Measurements from ENCODE around the gene SLC25A21. TPM values are rescaled to one million over a fixed set of nuclear protein-coding genes. Genes with fewer than 3 reads are reported as not detected.

The SLC25A21 gene
- total and polyA plus RNA-seq, 2 experiments from 2014 or later = 10.6 to 12.1 TPM

- DNase-seq (ENCODE audit: low spot score) (peak; percentile 62), ATAC-seq (no peak)
- H3K4me3 Mint-ChIP-seq = peak overlapping the region; percentile 54; the same call in 1 of the 3 replicates
- TF ChIP-seq CREB1 (CRISPR knock-in tag; IDR thresholded peaks at IDR 0.05; ENCODE audit: low read depth) = no peak
- no peak for TF ChIP-seq ZNF114 (CRISPR knock-in tag; IDR thresholded peaks at IDR 0.05)
- TF ChIP-seq, protein P1, sequence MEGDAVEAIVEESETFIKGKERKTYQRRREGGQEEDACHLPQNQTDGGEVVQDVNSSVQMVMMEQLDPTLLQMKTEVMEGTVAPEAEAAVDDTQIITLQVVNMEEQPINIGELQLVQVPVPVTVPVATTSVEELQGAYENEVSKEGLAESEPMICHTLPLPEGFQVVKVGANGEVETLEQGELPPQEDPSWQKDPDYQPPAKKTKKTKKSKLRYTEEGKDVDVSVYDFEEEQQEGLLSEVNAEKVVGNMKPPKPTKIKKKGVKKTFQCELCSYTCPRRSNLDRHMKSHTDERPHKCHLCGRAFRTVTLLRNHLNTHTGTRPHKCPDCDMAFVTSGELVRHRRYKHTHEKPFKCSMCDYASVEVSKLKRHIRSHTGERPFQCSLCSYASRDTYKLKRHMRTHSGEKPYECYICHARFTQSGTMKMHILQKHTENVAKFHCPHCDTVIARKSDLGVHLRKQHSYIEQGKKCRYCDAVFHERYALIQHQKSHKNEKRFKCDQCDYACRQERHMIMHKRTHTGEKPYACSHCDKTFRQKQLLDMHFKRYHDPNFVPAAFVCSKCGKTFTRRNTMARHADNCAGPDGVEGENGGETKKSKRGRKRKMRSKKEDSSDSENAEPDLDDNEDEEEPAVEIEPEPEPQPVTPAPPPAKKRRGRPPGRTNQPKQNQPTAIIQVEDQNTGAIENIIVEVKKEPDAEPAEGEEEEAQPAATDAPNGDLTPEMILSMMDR (conservative IDR thresholded peaks at IDR 0.05; ENCODE audit: low read depth in 2 of 2) = no peak
- TF ChIP-seq, protein P2, sequence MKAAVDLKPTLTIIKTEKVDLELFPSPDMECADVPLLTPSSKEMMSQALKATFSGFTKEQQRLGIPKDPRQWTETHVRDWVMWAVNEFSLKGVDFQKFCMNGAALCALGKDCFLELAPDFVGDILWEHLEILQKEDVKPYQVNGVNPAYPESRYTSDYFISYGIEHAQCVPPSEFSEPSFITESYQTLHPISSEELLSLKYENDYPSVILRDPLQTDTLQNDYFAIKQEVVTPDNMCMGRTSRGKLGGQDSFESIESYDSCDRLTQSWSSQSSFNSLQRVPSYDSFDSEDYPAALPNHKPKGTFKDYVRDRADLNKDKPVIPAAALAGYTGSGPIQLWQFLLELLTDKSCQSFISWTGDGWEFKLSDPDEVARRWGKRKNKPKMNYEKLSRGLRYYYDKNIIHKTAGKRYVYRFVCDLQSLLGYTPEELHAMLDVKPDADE (IDR thresholded peaks at IDR 0.05) = no peak
- TF ChIP-seq, protein P3, sequence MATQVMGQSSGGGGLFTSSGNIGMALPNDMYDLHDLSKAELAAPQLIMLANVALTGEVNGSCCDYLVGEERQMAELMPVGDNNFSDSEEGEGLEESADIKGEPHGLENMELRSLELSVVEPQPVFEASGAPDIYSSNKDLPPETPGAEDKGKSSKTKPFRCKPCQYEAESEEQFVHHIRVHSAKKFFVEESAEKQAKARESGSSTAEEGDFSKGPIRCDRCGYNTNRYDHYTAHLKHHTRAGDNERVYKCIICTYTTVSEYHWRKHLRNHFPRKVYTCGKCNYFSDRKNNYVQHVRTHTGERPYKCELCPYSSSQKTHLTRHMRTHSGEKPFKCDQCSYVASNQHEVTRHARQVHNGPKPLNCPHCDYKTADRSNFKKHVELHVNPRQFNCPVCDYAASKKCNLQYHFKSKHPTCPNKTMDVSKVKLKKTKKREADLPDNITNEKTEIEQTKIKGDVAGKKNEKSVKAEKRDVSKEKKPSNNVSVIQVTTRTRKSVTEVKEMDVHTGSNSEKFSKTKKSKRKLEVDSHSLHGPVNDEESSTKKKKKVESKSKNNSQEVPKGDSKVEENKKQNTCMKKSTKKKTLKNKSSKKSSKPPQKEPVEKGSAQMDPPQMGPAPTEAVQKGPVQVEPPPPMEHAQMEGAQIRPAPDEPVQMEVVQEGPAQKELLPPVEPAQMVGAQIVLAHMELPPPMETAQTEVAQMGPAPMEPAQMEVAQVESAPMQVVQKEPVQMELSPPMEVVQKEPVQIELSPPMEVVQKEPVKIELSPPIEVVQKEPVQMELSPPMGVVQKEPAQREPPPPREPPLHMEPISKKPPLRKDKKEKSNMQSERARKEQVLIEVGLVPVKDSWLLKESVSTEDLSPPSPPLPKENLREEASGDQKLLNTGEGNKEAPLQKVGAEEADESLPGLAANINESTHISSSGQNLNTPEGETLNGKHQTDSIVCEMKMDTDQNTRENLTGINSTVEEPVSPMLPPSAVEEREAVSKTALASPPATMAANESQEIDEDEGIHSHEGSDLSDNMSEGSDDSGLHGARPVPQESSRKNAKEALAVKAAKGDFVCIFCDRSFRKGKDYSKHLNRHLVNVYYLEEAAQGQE (IDR thresholded peaks at IDR 0.05; ENCODE audit: unreplicated experiment) = no peak
- TF ChIP-seq, protein P4, sequence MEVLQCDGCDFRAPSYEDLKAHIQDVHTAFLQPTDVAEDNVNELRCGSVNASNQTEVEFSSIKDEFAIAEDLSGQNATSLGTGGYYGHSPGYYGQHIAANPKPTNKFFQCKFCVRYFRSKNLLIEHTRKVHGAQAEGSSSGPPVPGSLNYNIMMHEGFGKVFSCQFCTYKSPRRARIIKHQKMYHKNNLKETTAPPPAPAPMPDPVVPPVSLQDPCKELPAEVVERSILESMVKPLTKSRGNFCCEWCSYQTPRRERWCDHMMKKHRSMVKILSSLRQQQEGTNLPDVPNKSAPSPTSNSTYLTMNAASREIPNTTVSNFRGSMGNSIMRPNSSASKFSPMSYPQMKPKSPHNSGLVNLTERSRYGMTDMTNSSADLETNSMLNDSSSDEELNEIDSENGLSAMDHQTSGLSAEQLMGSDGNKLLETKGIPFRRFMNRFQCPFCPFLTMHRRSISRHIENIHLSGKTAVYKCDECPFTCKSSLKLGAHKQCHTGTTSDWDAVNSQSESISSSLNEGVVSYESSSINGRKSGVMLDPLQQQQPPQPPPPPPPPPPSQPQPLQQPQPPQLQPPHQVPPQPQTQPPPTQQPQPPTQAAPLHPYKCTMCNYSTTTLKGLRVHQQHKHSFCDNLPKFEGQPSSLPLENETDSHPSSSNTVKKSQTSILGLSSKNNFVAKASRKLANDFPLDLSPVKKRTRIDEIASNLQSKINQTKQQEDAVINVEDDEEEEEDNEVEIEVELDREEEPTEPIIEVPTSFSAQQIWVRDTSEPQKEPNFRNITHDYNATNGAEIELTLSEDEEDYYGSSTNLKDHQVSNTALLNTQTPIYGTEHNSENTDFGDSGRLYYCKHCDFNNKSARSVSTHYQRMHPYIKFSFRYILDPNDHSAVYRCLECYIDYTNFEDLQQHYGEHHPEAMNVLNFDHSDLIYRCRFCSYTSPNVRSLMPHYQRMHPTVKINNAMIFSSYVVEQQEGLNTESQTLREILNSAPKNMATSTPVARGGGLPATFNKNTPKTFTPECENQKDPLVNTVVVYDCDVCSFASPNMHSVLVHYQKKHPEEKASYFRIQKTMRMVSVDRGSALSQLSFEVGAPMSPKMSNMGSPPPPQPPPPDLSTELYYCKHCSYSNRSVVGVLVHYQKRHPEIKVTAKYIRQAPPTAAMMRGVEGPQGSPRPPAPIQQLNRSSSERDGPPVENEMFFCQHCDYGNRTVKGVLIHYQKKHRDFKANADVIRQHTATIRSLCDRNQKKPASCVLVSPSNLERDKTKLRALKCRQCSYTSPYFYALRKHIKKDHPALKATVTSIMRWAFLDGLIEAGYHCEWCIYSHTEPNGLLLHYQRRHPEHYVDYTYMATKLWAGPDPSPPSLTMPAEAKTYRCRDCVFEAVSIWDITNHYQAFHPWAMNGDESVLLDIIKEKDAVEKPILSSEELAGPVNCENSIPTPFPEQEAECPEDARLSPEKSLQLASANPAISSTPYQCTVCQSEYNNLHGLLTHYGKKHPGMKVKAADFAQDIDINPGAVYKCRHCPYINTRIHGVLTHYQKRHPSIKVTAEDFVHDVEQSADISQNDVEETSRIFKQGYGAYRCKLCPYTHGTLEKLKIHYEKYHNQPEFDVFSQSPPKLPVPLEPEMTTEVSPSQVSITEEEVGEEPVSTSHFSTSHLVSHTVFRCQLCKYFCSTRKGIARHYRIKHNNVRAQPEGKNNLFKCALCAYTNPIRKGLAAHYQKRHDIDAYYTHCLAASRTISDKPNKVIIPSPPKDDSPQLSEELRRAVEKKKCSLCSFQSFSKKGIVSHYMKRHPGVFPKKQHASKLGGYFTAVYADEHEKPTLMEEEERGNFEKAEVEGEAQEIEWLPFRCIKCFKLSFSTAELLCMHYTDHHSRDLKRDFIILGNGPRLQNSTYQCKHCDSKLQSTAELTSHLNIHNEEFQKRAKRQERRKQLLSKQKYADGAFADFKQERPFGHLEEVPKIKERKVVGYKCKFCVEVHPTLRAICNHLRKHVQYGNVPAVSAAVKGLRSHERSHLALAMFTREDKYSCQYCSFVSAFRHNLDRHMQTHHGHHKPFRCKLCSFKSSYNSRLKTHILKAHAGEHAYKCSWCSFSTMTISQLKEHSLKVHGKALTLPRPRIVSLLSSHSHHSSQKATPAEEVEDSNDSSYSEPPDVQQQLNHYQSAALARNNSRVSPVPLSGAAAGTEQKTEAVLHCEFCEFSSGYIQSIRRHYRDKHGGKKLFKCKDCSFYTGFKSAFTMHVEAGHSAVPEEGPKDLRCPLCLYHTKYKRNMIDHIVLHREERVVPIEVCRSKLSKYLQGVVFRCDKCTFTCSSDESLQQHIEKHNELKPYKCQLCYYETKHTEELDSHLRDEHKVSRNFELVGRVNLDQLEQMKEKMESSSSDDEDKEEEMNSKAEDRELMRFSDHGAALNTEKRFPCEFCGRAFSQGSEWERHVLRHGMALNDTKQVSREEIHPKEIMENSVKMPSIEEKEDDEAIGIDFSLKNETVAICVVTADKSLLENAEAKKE (CRISPR knock-in tag; IDR thresholded peaks at IDR 0.05) = no peak
- TF ChIP-seq EZH2phosphoT487 (IDR thresholded peaks at IDR 0.05; ENCODE audit: unreplicated experiment) = peak; percentile 63
- no peak for TF ChIP-seq STAT1 (IDR thresholded peaks at IDR 0.05; ENCODE audit: unreplicated experiment)
- no peak for TF ChIP-seq NANOG (IDR thresholded peaks at IDR 0.05; ENCODE audit: borderline replicate concordance)
- no peak for TF ChIP-seq POLR2AphosphoS5 (IDR thresholded peaks at IDR 0.05; ENCODE audit: low read depth)
- no peak for TF ChIP-seq ZNF331 (CRISPR knock-in tag; IDR thresholded peaks at IDR 0.05; ENCODE audit: low read depth)
- TF ChIP-seq JUNB (IDR thresholded peaks at IDR 0.05; ENCODE audit: unreplicated experiment) = no peak
- TF ChIP-seq EZH2 (IDR thresholded peaks at IDR 0.05; ENCODE audit: low read depth, unreplicated experiment) = peak; percentile 91
- peaks cover 43% of the 10 kb centered on the region for H3F3A ChIP-seq (replicated peaks; ENCODE audit: low read depth)
- H3K9me3 Mint-ChIP-seq = no peaks in the 10 kb centered on the region; the same call in 2 of the 3 replicates
- H3K4me1 ChIP-seq (ENCODE audit: insufficient read depth) = peaks cover 64% of the 10 kb centered on the region
- H3K27ac ChIP-seq (ENCODE audit: low read depth) = no peak overlapping the region
- H3K4me3 ChIP-seq = no peak overlapping the region
- peaks cover 47% of the 10 kb centered on the region for H4K20me1 ChIP-seq (replicated peaks; ENCODE audit: insufficient read depth)
- no peaks in the 10 kb centered on the region for H3K79me2 ChIP-seq (replicated peaks; ENCODE audit: insufficient read depth)
- H3K36me3 Mint-ChIP-seq (ENCODE audit: low read depth) = no peaks in the 10 kb centered on the region; the same call in 2 of the 3 replicates
- H2AFZ ChIP-seq = no peak overlapping the region
- peaks cover 100% of the 10 kb centered on the region for H3K27me3 Mint-ChIP-seq (ENCODE audit: insufficient read depth, low read depth, poor library complexity)
- H3K36me3 ChIP-seq (ENCODE audit: insufficient read depth) = no peaks in the 10 kb centered on the region
- H3K27ac Mint-ChIP-seq = no peak overlapping the region
- H3K27me3 ChIP-seq (ENCODE audit: insufficient read depth) = peaks cover 96% of the 10 kb centered on the region
- H3K4me2 ChIP-seq = peak overlapping the region; percentile 26; the same call in 1 of the 2 replicates
- H3K4me1 Mint-ChIP-seq = peaks cover 63% of the 10 kb centered on the region
- H3K9me2 ChIP-seq (ENCODE audit: insufficient read depth) = no peaks in the 10 kb centered on the region
Observed at GRCh38 chr14:36659822-36660735, 512.3 kb downstream of the SLC25A21 start.

Data from GM23338 (cell line).